GM19238 (cell line): ENCODE data around the gene GDPD5.

Source experiments
- DNase-seq: peaks from one replicate; pipeline ENCODE4 v3.0.0; 2011; ENCODE audit warnings: low spot score; ENCODE audit not compliant: insufficient read length

Gene GDPD5

DNA sequence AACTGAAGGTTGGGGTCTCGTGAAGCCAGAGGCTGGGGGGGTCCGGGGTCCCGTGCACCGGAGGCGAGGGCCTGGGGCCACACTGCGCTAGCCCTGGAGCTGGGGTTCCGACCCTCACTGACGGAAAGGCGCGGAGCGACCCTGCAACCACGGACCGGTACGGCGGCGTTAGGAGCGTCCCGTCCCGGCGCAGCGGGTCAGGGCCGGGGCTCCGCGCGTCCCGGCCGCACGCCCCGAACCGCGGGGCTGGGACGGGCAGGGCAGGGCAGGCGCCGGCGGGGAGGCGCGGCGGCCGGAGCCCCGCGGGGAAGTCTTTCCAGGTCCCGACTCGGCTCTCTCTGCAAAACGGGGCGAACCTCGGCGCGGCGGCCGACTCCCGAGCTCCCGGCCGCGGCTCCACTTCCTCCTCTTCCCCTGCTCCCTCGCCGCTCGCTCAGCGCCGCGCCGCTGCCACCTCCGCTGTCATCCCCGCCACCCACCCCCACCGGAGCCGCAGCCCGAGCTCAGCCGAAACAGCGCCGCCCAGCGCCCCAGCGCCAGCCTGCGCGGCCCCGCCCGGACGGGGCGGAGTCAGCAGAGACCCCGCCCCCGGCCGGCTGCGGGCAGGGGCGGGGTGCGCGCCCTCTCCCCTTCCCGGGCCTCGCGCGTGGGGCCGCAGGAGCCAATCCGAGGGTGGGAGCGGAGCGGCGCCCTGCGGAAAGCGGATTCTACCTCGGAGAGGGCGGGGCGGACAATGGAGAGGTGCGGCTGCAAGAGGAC is at the start of gene GDPD5:
TSS of gene GDPD5 (minus strand) at position 509 of the 759 bp plus-strand sequence. CDS start 48,206 bp downstream, outside the sequence.
- DNase-seq: peak; percentile 96

DNA sequence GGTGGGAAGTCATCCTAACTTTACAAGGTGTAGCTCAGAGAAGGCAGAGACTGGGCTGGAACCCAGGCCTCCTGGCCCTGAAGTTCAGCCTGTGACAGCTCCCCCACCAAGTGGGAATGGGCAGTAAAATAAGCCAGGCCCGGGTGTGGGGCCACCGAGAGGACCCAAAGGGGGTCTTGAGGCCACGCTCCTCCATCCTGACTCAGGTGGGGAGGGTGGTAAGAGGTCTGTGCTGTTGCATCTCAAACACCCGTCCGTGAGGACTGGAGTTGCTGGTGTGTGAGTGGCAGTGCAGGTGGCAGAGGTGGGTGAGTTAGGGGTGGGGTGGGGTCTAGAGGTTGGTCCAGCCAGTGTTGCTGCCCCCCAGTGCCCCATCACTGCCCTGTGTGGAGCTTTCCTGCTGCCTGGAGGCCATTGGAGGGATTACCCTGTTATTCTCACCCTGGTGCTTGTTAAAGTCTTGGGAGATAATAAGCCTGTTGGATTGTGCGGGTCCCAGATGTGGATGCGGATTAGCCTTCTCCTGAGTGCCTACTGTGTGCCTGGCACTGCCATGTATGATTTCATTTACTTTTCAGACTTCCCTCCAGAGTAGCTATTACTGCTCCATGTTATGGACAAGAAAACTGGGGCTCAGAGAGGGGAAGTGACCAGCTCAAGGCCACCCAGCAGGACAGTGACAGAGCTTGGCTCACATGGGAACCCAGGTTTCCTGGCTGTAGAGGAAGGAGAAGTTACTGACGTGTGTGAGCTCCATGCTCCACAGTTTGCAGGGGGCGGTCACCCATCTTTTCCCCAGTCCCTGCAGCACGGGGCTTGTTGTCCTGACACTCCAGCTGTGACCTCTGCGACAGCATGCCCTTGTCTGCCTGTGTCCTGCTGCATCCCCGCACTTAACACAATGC is 49.2 kb upstream of the GDPD5 start:
- no peak for DNase-seq

- no peak for DNase-seq
These were observed 47.0 kb upstream of the GDPD5 start for GRCh38 chr11:75572744-75573143.

DNA sequence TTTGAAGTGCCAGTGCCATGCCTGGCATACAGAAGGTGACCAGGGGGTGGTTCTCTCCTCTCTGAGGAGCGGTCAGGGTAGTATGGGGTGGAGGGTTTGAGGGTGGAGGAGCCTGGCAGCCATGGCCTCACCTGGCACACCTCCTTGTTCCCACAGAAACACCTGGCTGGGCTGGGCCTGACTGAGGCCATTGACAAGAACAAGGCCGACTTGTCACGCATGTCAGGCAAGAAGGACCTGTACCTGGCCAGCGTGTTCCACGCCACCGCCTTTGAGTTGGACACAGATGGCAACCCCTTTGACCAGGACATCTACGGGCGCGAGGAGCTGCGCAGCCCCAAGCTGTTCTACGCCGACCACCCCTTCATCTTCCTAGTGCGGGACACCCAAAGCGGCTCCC is 45.9 kb upstream of the GDPD5 start:
- no peak for DNase-seq

- DNase-seq: no peak
These were observed 44.9 kb upstream of the GDPD5 start for GRCh38 chr11:75570559-75571139.

GRCh38 chr11:75568616-75569219 is 43.0 kb upstream of the GDPD5 start:
- no peak for DNase-seq

DNA sequence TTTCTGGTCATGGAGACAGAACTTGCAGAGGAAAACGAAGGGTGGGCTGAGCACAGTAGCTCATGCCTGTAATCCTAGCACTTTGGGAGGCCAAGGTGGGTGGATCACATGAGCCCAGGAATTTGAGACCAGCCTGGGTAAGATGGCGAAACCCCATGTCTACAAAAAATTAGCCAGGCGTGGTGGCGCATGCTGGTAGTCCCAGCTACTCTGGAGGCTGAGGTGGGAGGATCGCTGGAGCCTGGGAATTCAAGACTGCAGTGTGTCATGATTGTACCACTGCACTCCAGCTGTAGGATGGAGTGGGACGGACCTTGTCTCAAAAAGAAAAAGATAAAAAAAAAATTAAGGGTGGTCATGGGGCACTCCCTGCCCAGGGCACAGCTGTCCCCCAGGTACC is 42.2 kb upstream of the GDPD5 start:
- no peak for DNase-seq

DNA sequence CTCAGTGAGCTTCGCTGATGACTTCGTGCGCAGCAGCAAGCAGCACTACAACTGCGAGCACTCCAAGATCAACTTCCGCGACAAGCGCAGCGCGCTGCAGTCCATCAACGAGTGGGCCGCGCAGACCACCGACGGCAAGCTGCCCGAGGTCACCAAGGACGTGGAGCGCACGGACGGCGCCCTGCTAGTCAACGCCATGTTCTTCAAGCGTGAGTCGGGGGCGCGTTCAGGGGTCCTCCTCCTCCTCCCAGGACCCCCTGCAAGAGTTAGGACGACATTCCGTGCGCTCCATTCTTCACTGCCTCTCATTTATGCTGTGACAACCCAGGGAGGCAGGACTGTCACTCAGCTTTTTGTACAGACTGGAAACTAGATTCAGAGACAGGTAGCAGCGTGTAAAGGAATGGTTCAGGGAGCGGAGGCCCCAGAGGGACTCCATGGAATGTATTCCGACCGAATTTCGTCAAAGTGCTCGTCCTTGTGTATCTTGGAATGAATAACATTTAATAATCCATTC is 41.1 kb upstream of the GDPD5 start:
- no peak for DNase-seq

DNA sequence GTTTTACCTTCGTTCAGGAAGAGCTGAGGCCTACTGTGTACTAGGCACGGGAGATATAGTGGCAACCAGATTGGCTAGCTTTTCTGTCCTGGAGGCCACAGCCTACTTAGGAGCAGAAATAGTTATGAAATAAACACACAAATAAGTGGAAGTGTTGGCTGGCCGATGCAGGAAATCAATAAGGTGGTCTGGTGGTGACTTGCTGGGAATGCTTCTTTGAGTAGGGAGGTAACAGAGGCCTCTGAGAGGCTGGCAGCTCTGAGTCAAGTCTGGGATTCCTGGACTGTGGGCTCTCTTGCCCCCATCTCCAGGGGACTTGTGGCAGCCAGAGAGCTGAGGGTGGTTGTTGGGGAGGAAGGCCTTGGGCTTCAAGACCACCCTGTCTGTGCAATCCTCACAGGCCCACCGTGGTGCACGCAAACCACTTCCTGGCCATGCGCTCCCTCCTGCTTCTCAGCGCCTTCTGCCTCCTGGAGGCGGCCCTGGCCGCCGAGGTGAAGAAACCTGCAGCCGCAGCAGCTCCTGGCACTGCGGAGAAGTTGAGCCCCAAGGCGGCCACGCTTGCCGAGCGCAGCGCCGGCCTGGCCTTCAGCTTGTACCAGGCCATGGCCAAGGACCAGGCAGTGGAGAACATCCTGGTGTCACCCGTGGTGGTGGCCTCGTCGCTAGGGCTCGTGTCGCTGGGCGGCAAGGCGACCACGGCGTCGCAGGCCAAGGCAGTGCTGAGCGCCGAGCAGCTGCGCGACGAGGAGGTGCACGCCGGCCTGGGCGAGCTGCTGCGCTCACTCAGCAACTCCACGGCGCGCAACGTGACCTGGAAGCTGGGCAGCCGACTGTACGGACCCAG is 40.4 kb upstream of the GDPD5 start:
- no peak for DNase-seq

DNA sequence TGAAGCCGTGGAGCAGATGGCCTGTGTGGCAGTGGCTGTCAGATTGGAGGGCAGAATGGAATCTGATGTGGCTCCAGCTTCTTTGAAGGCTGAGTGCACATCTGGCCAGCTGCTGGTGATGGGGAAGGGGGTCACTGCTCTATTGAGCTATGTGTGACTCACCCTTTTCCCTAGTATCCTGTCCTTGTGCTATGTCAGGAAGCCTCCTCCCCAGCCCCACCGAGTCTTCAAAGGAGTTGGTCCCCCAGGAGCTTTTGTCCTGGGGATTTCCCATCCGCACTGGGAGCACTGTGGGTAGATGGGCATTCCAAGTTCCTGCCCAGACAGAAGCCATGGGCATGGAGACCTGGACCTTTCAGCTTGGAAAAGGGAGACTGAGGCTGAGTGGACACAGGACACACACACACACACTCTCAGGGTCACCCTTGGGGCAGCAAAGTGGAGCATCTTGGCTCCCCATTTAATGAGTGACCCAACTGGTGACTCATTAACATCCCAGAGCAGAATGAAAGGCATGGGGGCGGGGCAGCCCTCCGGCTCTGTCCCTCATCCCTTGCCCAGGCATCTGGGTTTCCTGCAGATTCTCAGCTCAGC is 39.6 kb upstream of the GDPD5 start:
- no peak for DNase-seq

- DNase-seq: no peak
These were observed 38.3 kb upstream of the GDPD5 start for GRCh38 chr11:75563978-75564552.

DNA sequence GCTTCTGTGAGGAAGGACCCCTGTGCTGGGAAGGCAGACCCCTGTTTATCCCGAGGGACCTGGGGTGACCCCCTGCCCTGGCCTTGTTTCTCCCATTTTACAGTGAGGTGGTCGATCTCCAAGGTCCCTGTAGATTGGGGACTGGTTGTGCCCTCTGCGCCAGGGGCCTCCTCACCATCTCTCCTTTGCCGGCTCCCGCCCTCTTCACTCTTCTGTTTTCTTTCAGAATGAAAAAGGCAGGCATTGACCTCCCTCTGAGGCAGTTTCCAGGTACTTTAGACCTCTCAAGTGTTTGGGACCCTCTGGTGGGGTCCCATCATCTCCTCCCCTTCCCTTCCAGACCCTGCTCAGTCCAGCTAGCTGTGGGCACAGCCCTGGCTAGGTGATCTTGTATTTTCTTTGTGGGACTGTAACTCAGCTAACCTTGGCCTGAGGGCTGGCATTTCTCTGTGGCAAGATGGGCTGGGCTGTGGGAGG is 37.8 kb upstream of the GDPD5 start:
- DNase-seq: no peak

DNA sequence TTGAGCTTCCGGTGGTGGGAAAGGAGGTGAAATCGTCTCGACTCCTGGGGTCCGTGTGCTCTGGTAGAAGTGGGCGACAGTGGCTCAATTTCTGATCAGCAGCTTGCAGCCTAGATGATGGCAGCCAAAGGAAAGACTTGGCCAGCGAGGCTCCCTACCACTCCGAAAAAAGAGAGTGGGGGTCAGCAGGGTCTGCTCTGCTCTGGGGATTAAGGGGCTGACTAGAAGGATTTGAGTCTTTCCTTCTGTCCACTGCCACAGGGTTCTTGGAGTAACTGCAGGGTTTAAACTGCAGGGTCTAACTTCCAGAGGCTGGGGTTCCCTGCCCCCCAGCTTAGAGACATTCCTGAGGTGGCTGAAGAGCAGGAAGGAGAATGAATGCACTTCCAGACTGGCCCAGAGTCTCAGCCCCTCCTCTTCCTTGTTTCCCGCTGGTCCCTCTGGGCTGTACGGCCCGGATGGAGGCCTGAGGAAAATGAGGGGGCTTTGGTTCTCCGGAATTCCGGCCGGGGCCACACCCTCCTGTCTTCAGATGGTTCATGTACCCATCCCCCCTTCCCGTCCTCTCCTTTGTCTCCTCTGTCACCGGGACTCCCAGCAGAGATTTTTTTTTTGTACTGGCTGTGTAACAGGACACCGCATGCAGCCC is 37.2 kb upstream of the GDPD5 start:
- DNase-seq: no peak

DNA sequence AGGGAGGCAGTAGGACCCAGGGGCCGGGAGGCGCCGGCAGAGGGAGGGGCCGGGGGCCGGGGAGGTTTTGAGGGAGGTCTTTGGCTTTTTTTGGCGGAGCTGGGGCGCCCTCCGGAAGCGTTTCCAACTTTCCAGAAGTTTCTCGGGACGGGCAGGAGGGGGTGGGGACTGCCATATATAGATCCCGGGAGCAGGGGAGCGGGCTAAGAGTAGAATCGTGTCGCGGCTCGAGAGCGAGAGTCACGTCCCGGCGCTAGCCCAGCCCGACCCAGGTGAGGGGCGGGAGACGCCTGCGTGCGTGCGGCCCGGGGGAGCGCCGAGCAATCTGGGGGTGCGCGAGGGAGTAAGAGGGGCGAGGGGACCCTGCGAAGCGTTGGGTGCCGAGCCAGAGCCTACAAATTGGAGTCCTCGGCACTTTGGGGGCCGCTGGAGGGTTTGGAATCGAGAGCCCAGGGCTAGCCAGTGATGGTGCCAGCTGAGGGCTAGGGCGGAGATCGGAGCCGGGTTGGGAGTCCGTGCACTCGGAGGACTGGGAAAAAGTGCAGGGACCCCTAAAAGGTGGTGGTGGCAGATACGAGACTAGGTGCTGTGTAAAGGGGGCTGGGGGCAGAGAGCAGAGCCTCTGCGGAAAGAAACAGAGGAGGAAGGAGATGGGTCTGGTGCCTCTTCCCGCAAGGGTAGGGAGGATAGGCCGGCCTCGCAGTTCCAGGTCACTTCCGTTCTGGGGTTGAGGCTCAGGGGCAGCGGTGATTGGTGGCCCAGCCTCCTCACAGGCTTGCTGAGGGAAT is 36.5 kb upstream of the GDPD5 start, which contains the start of gene SERPINH1:
TSS of gene SERPINH1 (plus strand) at position 206 of the 788 bp plus-strand sequence. CDS start 4,097 bp downstream, outside the sequence.
- DNase-seq: peak; percentile 92

DNA sequence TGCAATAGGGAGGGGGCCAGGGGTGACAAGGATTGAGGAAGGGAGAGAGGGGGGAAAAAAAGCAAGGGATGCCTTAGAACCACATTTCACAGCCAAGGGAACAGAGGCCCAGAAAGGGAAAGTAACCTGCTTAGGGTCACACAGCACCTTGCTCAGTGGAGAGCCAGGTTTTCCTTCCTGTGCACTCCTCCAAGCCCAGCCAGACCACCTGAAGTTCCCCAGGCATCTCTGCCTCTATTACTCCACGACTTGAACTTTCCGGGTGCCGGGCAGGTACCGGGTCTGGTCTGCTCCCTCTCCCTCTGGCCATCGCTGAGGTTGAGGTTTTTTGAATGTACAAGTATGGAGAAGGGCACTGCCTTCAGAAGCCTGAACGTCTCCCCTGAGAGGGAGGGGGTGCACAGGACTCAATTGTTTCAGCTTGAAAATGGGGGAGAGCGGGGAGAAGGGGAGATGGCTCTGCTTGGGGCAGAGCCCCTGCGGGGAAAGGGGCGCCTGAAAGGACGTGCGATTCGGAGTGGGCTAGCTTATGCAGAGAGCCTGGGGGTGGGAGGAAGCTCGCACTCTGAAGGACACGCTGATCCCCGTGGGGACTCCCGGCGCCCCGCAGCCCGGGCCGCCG is 35.8 kb upstream of the GDPD5 start:
- DNase-seq: peak; percentile 46

DNA sequence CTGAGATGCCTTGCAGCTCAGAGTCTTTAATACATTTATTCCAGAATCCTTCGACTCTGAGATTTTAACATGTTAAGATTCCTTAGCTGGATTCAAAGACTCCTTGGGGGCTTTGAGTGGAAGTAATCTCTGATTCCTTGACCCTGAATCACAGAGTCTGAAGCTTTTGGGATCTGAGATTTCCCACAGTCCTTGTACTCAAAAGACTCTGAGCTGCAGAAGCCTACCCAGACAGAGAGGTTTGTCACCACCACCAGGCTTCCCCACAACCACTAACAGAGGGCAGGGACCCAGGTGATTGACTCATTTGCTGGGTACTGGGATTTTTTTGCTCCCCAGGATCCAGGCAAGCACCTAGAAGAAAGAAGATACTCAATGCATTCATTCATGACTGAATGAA is 34.9 kb upstream of the GDPD5 start:
- DNase-seq: no peak

GRCh38 chr11:75558939-75559843 is 33.5 kb upstream of the GDPD5 start:
- DNase-seq: no peak
